ENCODE data around the gene CDK19.

Gene CDK19

GRCh38 chr6:110661414-110661813, 153.9 kb downstream of the CDK19 start:
- H3K4me3 ChIP-seq (ENCODE audit: control insufficient read depth, low read depth, low read length): no peak overlapping the region
- no peak for DNase-seq (ENCODE audit: low read depth)

GRCh38 chr6:110660066-110660655, 155.1 kb downstream of the CDK19 start:
- no peak for DNase-seq (ENCODE audit: low read depth)
- TF ChIP-seq CTCF (IDR thresholded peaks at IDR 0.05; ENCODE audit: control insufficient read depth, insufficient read depth, low read depth, low read length, missing control alignments): no peak
- H3K4me3 ChIP-seq (ENCODE audit: control insufficient read depth, low read depth, low read length): no peak overlapping the region

More at GRCh38 chr6:110661414-110661813, 153.9 kb downstream of the CDK19 start:
- TF ChIP-seq CTCF (IDR thresholded peaks at IDR 0.05; ENCODE audit: control insufficient read depth, insufficient read depth, low read depth, low read length, missing control alignments): no peak

- TF ChIP-seq CTCF (IDR thresholded peaks at IDR 0.05; ENCODE audit: control insufficient read depth, insufficient read depth, low read depth, low read length, missing control alignments): no peak
- H3K4me3 ChIP-seq (ENCODE audit: control insufficient read depth, low read depth, low read length): no peak overlapping the region
- DNase-seq (ENCODE audit: low read depth): no peak
Observed at GRCh38 chr6:110658631-110659211, 156.5 kb downstream of the CDK19 start.

- H3K4me3 ChIP-seq (ENCODE audit: control insufficient read depth, low read depth, low read length): no peak overlapping the region
- TF ChIP-seq CTCF (IDR thresholded peaks at IDR 0.05; ENCODE audit: control insufficient read depth, insufficient read depth, low read depth, low read length, missing control alignments): no peak
- no peak for DNase-seq (ENCODE audit: low read depth)
Observed at GRCh38 chr6:110656492-110656891, 158.8 kb downstream of the CDK19 start.

- no peak for TF ChIP-seq CTCF (IDR thresholded peaks at IDR 0.05; ENCODE audit: control insufficient read depth, insufficient read depth, low read depth, low read length, missing control alignments)
- no peak overlapping the region for H3K4me3 ChIP-seq (ENCODE audit: control insufficient read depth, low read depth, low read length)
- DNase-seq (ENCODE audit: low read depth): no peak
Observed at GRCh38 chr6:110655821-110656220, 159.4 kb downstream of the CDK19 start.

- no peak for DNase-seq (ENCODE audit: low read depth)
- no peak overlapping the region for H3K4me3 ChIP-seq (ENCODE audit: control insufficient read depth, low read depth, low read length)
- no peak for TF ChIP-seq CTCF (IDR thresholded peaks at IDR 0.05; ENCODE audit: control insufficient read depth, insufficient read depth, low read depth, low read length, missing control alignments)
Observed at GRCh38 chr6:110654096-110654820, 161.0 kb downstream of the CDK19 start.
